GM19043 (cell line): Measurements from ENCODE around the gene CYB561D1.

Experiments used
- ATAC-seq: cut with Tn5 transposase; IDR thresholded peaks from one replicate; pipeline ENCODE4 v1.9.1; 2021; ENCODE audit warnings: low read depth; ENCODE audit not compliant: unreplicated experiment

Gene CYB561D1

DNA sequence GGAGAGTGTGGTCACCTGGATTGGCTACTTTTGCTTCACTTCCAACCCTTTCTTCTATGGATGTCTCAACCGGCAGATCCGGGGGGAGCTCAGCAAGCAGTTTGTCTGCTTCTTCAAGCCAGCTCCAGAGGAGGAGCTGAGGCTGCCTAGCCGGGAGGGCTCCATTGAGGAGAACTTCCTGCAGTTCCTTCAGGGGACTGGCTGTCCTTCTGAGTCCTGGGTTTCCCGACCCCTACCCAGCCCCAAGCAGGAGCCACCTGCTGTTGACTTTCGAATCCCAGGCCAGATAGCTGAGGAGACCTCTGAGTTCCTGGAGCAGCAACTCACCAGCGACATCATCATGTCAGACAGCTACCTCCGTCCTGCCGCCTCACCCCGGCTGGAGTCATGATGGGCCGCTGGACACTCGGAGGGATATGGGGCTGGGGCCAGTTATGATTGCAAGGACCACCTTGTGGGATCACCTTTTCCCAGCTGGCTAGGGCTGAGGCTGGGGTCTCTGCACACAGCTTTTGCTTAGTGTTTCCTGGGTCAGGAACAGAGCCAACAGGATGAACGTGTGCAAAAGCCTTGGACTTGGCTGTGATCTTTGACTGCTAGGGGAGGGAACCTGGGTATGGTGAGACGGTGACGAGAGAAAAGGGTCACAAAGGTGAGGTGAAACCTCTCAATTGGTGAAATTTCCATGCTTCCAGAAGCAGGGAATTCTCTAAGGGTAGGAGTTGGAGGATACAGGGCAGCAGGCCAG is 50.3 kb downstream of the CYB561D1 start:
- ATAC-seq, result no peak

GRCh38 chr1:109546311-109547109 is 52.6 kb downstream of the CYB561D1 start:
- no peak for ATAC-seq

DNA sequence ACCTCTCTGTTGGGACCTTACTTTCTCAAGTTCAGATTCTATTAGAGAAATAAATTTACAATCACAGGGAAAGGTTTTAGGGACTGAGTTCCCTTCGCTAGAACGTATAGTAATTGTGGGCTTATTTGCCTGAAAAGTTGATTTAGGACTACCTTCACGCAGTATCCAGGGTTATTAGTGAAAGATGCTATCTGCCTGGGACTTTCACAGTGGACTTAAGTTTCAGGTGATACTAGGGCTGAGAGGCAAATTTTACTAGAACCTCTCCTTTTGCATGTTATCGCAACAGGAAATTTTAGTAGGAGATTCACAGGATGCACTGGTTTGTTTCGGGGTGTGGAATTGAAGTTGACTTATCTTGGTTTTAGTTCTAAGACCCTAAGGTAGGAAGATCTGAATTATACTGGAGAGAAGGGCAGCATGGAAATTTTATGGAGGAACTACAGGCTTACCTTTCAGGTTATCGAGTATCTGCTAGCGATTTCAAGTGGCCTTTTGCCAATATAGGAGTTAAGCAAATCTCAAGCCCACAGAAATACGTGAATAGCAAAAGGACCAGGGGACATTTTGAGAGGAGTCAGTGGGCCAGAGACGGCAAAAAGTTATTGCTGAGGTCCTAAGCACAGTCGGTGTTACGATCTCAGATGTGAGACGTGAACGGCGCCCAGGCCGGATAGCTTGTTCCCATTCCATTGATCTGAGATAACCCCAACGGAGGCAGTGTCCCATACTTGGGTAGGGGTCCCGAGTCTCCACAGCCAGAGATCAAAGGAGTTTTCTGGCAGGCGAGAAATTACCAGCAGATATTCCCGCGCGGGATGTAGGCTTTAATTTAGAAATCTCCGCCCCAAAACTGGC is 53.8 kb downstream of the CYB561D1 start:
- ATAC-seq, result no peak

DNA sequence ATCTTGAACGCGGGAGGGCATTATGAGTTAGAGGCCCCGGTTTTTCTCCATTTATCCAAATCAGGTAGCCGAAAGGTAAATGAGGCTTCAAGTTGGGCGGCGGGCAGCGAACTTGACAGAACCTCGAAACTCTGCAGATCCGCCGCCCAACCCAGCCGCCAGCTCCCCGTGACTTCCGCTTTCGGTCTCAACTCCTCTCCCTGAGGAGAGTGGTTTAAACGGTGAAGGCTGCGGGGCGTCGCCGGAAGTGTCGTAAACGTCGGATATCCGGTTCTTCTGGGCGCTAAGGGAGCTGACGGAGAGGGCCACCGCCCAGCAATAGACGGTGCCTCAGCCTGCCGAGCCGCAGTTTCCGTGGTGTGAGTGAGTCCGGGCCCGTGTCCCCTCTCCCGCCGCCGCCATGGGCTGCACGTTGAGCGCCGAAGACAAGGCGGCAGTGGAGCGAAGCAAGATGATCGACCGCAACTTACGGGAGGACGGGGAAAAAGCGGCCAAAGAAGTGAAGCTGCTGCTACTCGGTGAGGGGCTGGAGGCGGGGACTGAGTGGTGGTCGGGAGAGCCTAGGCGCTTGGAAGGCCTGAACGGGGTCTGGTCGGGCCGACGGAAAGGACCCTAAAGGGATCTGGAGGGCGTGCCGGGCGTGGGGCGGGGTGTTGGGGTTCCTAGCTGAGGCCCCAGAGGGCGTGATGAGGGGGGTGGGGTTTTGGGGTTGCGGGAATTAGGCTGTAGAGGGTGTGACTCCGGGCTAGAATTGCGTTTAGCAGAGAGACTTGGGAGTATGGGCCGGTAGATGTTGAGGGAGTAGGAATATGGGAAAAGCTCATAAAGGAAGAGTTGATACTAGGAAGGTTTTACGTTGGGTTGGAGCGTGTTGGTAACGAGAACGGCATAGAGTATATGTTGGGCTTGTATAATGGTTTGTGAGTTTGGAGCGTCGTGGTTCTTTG is 54.7 kb downstream of the CYB561D1 start, which contains the start of gene GNAI3:
Gene GNAI3, plus strand, starts transcription at position 295 of the 947 bp plus-strand sequence. Its CDS starts 106 bp downstream, at position 401.
- peak; percentile 81 for ATAC-seq
